GM12878 (cell line): ENCODE results near the gene CSF1. TPM values are rescaled to one million over a fixed set of nuclear protein-coding genes. Genes with fewer than 3 reads are reported as not detected.

ENCODE experiments used
- ATAC-seq: fragments of 200-7000 bp; cut with Tn5 transposase; 3 replicates; pipeline ENCODE4 v1.9.1; 2020; ENCODE audit warnings: mild to moderate bottlenecking, moderate library complexity
- BruUV-seq: library from RNA; stranded (reverse); fragments of 400-500 nt; replicated peaks from 2 replicates; lab custom pipeline; 2021; lab: Mats Ljungman, UMichigan
- CTCF ChIA-PET: fragments of 300-600 bp; sonication (Branson Sonifier 250); formaldehyde crosslinking; extraction: SDS; loops from one replicate; lab custom pipeline; 2021; ENCODE audit warnings: inconsistent platforms; lab: Yijun Ruan, JAX
- POLR2A ChIA-PET: fragments of 350-600 bp; formaldehyde crosslinking; extraction: SDS; loops from one replicate; lab custom pipeline; 2021; ENCODE audit warnings: inconsistent platforms; lab: Charles Lee
- RAD21 ChIA-PET: fragments of 300-600 bp; sonication (Branson Sonifier 250); formaldehyde crosslinking; loops from one replicate; lab custom pipeline; 2023; ENCODE audit warnings: antibody characterized with exemption; ENCODE audit not compliant: unreplicated experiment; lab: Charles Lee
- SMC1A ChIA-PET: fragments of 300-600 bp; sonication (Branson Sonifier 250); formaldehyde crosslinking; loops from one replicate; lab custom pipeline; 2023; ENCODE audit not compliant: unreplicated experiment, uncharacterized antibody; lab: Charles Lee
- DNase-seq: peaks from one replicate; pipeline ENCODE4 v3.0.0-alpha.2; 2011; ENCODE audit warnings: low read depth, low spot score
- FAIRE-seq: peaks from 3 replicates; lab custom pipeline; 2011; peaks lifted over from hg19 to GRCh38; lab: Jason Lieb, UNC
- H2AFZ ChIP-seq: 2 replicates; pipeline ENCODE4 v1.6.0; 2011; ENCODE audit warnings: low read depth, low read length, control low read depth; ENCODE audit not compliant: control insufficient read depth
- H3K27ac ChIP-seq: 2 replicates; pipeline ENCODE4 v1.5.1; 2011; ENCODE audit warnings: control low read depth; ENCODE audit not compliant: control insufficient read depth, insufficient read depth
- H3K27me3 ChIP-seq, 2 experiments: replicated peaks in 1 of 2; 2 replicates each; pipeline versions ENCODE4 v1.6.0 to v1.6.1; 2011; ENCODE audit warnings: low read length in 1 of 2; ENCODE audit not compliant: control insufficient read depth in 2 of 2, insufficient read depth in 2 of 2
- H3K36me3 ChIP-seq, 2 experiments: 2 replicates each; pipeline ENCODE4 v1.5.1; 2011; ENCODE audit warnings: low read length in 1 of 2; ENCODE audit not compliant: control insufficient read depth in 2 of 2, insufficient read depth in 2 of 2
- H3K4me1 ChIP-seq: 2 replicates; pipeline ENCODE4 v1.6.1; 2011; ENCODE audit warnings: mild to moderate bottlenecking, low read length, moderate library complexity, mixed read lengths; ENCODE audit not compliant: control insufficient read depth, insufficient read depth
- H3K4me2 ChIP-seq: 2 replicates; pipeline ENCODE4 v1.6.0; 2011; ENCODE audit warnings: control low read depth; ENCODE audit not compliant: control insufficient read depth, insufficient read depth
- H3K4me3 ChIP-seq: fragments of 200-600 bp; sonication (generic); 2 replicates; pipeline ENCODE4 v1.5.1; 2016
- H3K79me2 ChIP-seq: 2 replicates; pipeline ENCODE4 v1.6.0; 2011; ENCODE audit warnings: low read length; ENCODE audit not compliant: control insufficient read depth, insufficient read depth
- H3K9ac ChIP-seq: 2 replicates; pipeline ENCODE4 v1.8.0; 2011; ENCODE audit warnings: low read length, control low read depth, mixed read lengths; ENCODE audit not compliant: control insufficient read depth, insufficient read depth
- H3K9me3 ChIP-seq: replicated peaks from 3 replicates; pipeline ENCODE4 v1.5.1; 2011; ENCODE audit warnings: mild to moderate bottlenecking, low read length; ENCODE audit not compliant: control insufficient read depth, insufficient read depth
- H4K20me1 ChIP-seq: 2 replicates; pipeline ENCODE4 v1.6.0; 2011; ENCODE audit not compliant: control insufficient read depth, insufficient read depth
- ATF7 ChIP-seq: fragments of 450-650 bp; IDR thresholded peaks from 2 replicates; pipeline ENCODE4 v1.6.1; 2016; ENCODE audit warnings: low read depth, mild to moderate bottlenecking
- CHD1 ChIP-seq: IDR thresholded peaks from 2 replicates; pipeline ENCODE4 v1.6.1; 2012; ENCODE audit warnings: low read depth, low read length, improper control_type of control experiment
- IRF4 ChIP-seq: IDR thresholded peaks from 2 replicates; pipeline ENCODE4 v1.6.1; 2011; ENCODE audit warnings: low read depth, low read length
- KDM1A ChIP-seq: fragments of 200-600 bp; sonication (generic); IDR thresholded peaks from 2 replicates; pipeline ENCODE4 v1.6.1; 2016; ENCODE audit warnings: borderline replicate concordance
- MTA3 ChIP-seq: IDR thresholded peaks from 2 replicates; pipeline ENCODE4 v1.6.1; 2012; ENCODE audit warnings: low read length, inconsistent platforms, borderline replicate concordance
- MXI1 ChIP-seq: fragments of 150-350 bp; IDR thresholded peaks from 2 replicates; pipeline ENCODE4 v1.6.1; 2011; ENCODE audit warnings: low read depth, mild to moderate bottlenecking, inconsistent platforms, low read length, improper control_type of control experiment
- PBX3 ChIP-seq: IDR thresholded peaks from 2 replicates; pipeline ENCODE4 v1.6.1; 2011; ENCODE audit warnings: mild to moderate bottlenecking, low read depth, low read length, moderate library complexity; ENCODE audit not compliant: insufficient replicate concordance
- RB1 ChIP-seq: fragments of 450-650 bp; formaldehyde crosslinking; IDR thresholded peaks from 2 replicates; pipeline ENCODE4 v1.6.1; 2017; ENCODE audit warnings: mild to moderate bottlenecking, borderline replicate concordance
- RBBP5 ChIP-seq: fragments of 200-600 bp; sonication (generic); conservative IDR thresholded peaks from 2 replicates; pipeline ENCODE4 v1.6.1; 2016
- RUNX3 ChIP-seq: IDR thresholded peaks from 2 replicates; pipeline ENCODE4 v1.6.1; 2012; ENCODE audit warnings: low read length, inconsistent platforms
- SMARCA5 ChIP-seq: fragments of 450-650 bp; IDR thresholded peaks from 2 replicates; pipeline ENCODE4 v1.6.1; 2017; ENCODE audit warnings: mild to moderate bottlenecking
- SUPT20H ChIP-seq: IDR thresholded peaks from 2 replicates; pipeline ENCODE4 v1.6.1; 2011; ENCODE audit warnings: low read depth, mild to moderate bottlenecking, low read length, moderate library complexity, borderline replicate concordance; ENCODE audit not compliant: control insufficient read depth
- TCF7 ChIP-seq: IDR thresholded peaks from 2 replicates; pipeline ENCODE4 v1.6.1; 2014; ENCODE audit warnings: antibody characterized with exemption, borderline replicate concordance
- WGBS: methylation state at CpG from one replicate; pipeline ENCODE4 v1.1.6; 2016; ENCODE audit warnings: low lambda C conversion rate; ENCODE audit not compliant: insufficient replicate concordance, insufficient coverage; ENCODE audit errors: missing lambda C conversion rate; 5-methylcytosine and 5-hydroxymethylcytosine counted together
- in situ Hi-C: fragments of 300-500 bp; cut with MboI; formaldehyde crosslinking; loops from 9 replicates; pipeline ENCODE4 v1.14.3; 2018; ENCODE audit warnings: mixed read lengths
- intact Hi-C: fragments of 100-400 bp; cut with micrococcal nuclease; formaldehyde crosslinking; loops from one replicate; pipeline ENCODE4 v1.14.2; 2022; ENCODE audit not compliant: unreplicated experiment
- polyA plus RNA-seq, 11 experiments: library from polyadenylated mRNA; depleted of rRNA in 4 of 11; unstranded in 6 of 11; stranded (reverse) in 5 of 11; fragments of >200 nt; fragmentation: Nextera tagmentation in 4 of 11; fragmentation: Illumina TruSeq in 1 of 11; extraction: Ambion mirVana in 4 of 11; extraction: Trizol in 1 of 11; gene quantifications; 1 replicate in 1 of 11; 2 replicates in 10 of 11; pipeline versions ENCODE4 v1.2.1 to v1.2.3, GENCODE V29; 2011 to 2016; ENCODE audit warnings: inconsistent platforms in 2 of 11, missing spikeins in 2 of 11, low read depth in 1 of 11
- total RNA-seq, 4 experiments: library from RNA; depleted of rRNA in 3 of 4; stranded (reverse); fragments of >200 nt in 3 of 4; fragmentation: Illumina TruSeq in 1 of 4; extraction: Trizol in 1 of 4; gene quantifications; 2 replicates each; pipeline versions ENCODE4 v1.2.1 to v1.2.3, GENCODE V29; 2013 to 2021
- TF ChIP-seq, protein P1 (sequence below): fragments of 450-650 bp; formaldehyde crosslinking; IDR thresholded peaks from 2 replicates; pipeline ENCODE4 v1.4.0; 2020; ENCODE audit warnings: mild to moderate bottlenecking, moderate library complexity
- TF ChIP-seq, protein P2 (sequence below): fragments of 450-650 bp; IDR thresholded peaks from 2 replicates; pipeline ENCODE4 v1.6.1; 2017; ENCODE audit warnings: low read depth, mild to moderate bottlenecking, moderate library complexity

The CSF1 gene
- total and polyA plus RNA-seq, 10 of the 15 experiments (the other 5 are each of a cell fraction or from before 2014, with no cell fraction given) = 1.2 to 32.4 (median 13.0) TPM

GRCh38 chr1:109864930-109865612, 45.6 kb upstream of the CSF1 start:
- Histone ChIP-seq H3K27me3 (no peaks in the 10 kb centered on the region), H3K4me1 (no peaks in the 10 kb centered on the region), H3K9ac (no peak overlapping the region), H3K27ac (no peak overlapping the region), H3K9me3 (no peaks in the 10 kb centered on the region; the same call in 2 of the 3 replicates), H3K36me3 (no peaks in the 10 kb centered on the region), H3K4me3 (no peak overlapping the region), H2AFZ (no peak overlapping the region), H3K4me2 (no peak overlapping the region), H3K79me2 (no peaks in the 10 kb centered on the region), H4K20me1 (no peaks in the 10 kb centered on the region)
- intact Hi-C loops (no loop called here), in situ Hi-C loops (no loop called here)
- ATAC-seq = no peak
- ChIA-PET RAD21 (no interaction called here), CTCF (interaction anchor here (0.9 kb wide), 1 partner anchor 15 kb away, joined by 4 read pairs; no protein-coding TSS in a partner anchor), SMC1A (no interaction called here), POLR2A (no interaction called here)
- no TSS peak for BruUV-seq
- DNase-seq = no peak
- WGBS = 68% methylated on average over 12 of the region's 12 CpGs
- no peak for FAIRE-seq
- TF ChIP-seq ATF7 (no peak), RBBP5 (no peak), RB1 (no peak), PBX3 (no peak), MTA3 (no peak), SMARCA5 (no peak), KDM1A (no peak), IRF4 (no peak), CHD1 (no peak), RUNX3 (no peak), MXI1 (no peak), SUPT20H (no peak), TCF7 (no peak)
- TF ChIP-seq, protein P1, sequence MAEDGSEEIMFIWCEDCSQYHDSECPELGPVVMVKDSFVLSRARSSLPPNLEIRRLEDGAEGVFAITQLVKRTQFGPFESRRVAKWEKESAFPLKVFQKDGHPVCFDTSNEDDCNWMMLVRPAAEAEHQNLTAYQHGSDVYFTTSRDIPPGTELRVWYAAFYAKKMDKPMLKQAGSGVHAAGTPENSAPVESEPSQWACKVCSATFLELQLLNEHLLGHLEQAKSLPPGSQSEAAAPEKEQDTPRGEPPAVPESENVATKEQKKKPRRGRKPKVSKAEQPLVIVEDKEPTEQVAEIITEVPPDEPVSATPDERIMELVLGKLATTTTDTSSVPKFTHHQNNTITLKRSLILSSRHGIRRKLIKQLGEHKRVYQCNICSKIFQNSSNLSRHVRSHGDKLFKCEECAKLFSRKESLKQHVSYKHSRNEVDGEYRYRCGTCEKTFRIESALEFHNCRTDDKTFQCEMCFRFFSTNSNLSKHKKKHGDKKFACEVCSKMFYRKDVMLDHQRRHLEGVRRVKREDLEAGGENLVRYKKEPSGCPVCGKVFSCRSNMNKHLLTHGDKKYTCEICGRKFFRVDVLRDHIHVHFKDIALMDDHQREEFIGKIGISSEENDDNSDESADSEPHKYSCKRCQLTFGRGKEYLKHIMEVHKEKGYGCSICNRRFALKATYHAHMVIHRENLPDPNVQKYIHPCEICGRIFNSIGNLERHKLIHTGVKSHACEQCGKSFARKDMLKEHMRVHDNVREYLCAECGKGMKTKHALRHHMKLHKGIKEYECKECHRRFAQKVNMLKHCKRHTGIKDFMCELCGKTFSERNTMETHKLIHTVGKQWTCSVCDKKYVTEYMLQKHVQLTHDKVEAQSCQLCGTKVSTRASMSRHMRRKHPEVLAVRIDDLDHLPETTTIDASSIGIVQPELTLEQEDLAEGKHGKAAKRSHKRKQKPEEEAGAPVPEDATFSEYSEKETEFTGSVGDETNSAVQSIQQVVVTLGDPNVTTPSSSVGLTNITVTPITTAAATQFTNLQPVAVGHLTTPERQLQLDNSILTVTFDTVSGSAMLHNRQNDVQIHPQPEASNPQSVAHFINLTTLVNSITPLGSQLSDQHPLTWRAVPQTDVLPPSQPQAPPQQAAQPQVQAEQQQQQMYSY = no peak
- TF ChIP-seq, protein P2, sequence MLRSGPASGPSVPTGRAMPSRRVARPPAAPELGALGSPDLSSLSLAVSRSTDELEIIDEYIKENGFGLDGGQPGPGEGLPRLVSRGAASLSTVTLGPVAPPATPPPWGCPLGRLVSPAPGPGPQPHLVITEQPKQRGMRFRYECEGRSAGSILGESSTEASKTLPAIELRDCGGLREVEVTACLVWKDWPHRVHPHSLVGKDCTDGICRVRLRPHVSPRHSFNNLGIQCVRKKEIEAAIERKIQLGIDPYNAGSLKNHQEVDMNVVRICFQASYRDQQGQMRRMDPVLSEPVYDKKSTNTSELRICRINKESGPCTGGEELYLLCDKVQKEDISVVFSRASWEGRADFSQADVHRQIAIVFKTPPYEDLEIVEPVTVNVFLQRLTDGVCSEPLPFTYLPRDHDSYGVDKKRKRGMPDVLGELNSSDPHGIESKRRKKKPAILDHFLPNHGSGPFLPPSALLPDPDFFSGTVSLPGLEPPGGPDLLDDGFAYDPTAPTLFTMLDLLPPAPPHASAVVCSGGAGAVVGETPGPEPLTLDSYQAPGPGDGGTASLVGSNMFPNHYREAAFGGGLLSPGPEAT = no peak
